Adrenal gland (tissue), 5 donors: Measurements from ENCODE around the gene MINDY4.

Experiments used
- CTCF ChIP-seq, 6 experiments: fragments of 450-650 bp in 4 of 6; fragments of 200-600 bp in 2 of 6; sonication (generic) in 1 of 6; IDR thresholded peaks; 1 replicate in 5 of 6; 2 replicates in 1 of 6; pipeline versions ENCODE4 v1.5.1 to v1.8.0; 2016 to 2021; ENCODE audit warnings: antibody characterized with exemption in 6 of 6, mild to moderate bottlenecking in 2 of 6, moderate library complexity in 1 of 6
- POLR2A ChIP-seq, 2 donors: fragments of 450-650 bp; IDR thresholded peaks; one replicate each; pipeline ENCODE4 v1.6.1; 2017; ENCODE audit warnings: antibody characterized with exemption in 2 of 2, mild to moderate bottlenecking in 2 of 2, moderate library complexity in 1 of 2
- donor health status: DM: no; HTN: no; CAD: no.

GRCh38 chr7:30771880-30772425, 736 bp downstream of the MINDY4 start:
- TF ChIP-seq CTCF (IDR thresholded peaks at IDR 0.05) (no peak), POLR2A (IDR thresholded peaks at IDR 0.05) (no peak)
